ENCODE data around the gene ZNF862. TPM values are rescaled to one million over a fixed set of nuclear protein-coding genes. Genes with fewer than 3 reads are reported as not detected.

Gene ZNF862
- total and polyA plus RNA-seq, 2 donors (not counting 3 experiments of a cell fraction or from before 2014, with no cell fraction given) = 10.8 to 14.7 TPM

DNA sequence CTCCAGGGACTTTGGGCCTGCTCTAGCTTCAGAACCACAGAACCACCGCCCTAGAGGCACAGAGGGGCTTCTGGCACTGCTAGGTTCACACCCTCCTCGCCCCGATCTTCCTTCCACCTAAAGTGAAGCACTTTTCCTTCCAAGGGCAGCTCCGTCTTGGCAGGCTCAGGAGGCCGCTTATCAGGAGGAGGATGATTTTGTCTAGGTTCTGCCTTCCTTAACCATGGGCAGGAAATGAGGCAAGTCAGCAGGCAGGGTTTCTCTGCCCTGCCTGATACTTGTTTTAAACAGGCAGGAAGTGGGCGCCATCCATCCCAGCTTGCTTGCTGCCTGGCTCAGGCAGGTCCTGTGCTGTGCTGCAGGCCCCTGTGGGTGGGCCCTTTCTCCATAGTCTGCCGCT, 27.3 kb downstream of the ZNF862 start:
- FAIRE-seq (no peak), DNase-seq (ENCODE audit: low read depth, low spot score) (peak; percentile 14)
- H3K9ac ChIP-seq (replicated peaks; ENCODE audit: extremely low read depth, insufficient read depth, low read length) = no peak overlapping the region
- no peaks in the 10 kb centered on the region for H3K9me1 ChIP-seq (replicated peaks; ENCODE audit: control insufficient read depth, extremely low read depth, insufficient read depth, low read length)
- peaks cover 0 to 2% of the 10 kb centered on the region in 2 experiments for H3K36me3 ChIP-seq (ENCODE audit: control insufficient read depth in 2 of 2, extremely low read depth in 1 of 2, insufficient read depth in 2 of 2, low read length in 2 of 2)
- no peak overlapping the region for H3K4me3 ChIP-seq (replicated peaks in 1 of 3; ENCODE audit: insufficient read depth in 1 of 3, low read depth in 1 of 3, low read length in 3 of 3)
- dilution Hi-C loops (cut with MboI; ENCODE audit: extremely low pct_ligation_motif_present, low sequenced_read_pairs) = no loop called here
- no peaks in the 10 kb centered on the region for H3K27me3 ChIP-seq (ENCODE audit: control insufficient read depth in 2 of 2, insufficient read depth in 2 of 2, low read length in 2 of 2)
- no peak overlapping the region for H3K27ac ChIP-seq (ENCODE audit: insufficient read depth, low read depth, low read length)
- POLR2A ChIA-PET = no interaction called here
- no peak overlapping the region for H3K4me2 ChIP-seq (ENCODE audit: insufficient read depth, low read length)
- BruUV-seq (replicated peaks) = no TSS peak
- intact Hi-C loops (cut with micrococcal nuclease) = no loop called here
- H4K20me1 ChIP-seq (replicated peaks; ENCODE audit: control insufficient read depth, extremely low read depth, insufficient read depth, low read length) = no peaks in the 10 kb centered on the region
- peaks cover 4% of the 10 kb centered on the region for H3K4me1 ChIP-seq (ENCODE audit: control insufficient read depth, extremely low read depth, insufficient read depth, low read length)
- no peaks in the 10 kb centered on the region for H3K9me3 ChIP-seq (replicated peaks; ENCODE audit: control insufficient read depth, insufficient read depth, low read length)
- TF ChIP-seq EZH2 (IDR thresholded peaks at IDR 0.05; ENCODE audit: borderline replicate concordance, low read depth, low read length, severe bottlenecking) = no peak
- TF ChIP-seq, protein P1, sequence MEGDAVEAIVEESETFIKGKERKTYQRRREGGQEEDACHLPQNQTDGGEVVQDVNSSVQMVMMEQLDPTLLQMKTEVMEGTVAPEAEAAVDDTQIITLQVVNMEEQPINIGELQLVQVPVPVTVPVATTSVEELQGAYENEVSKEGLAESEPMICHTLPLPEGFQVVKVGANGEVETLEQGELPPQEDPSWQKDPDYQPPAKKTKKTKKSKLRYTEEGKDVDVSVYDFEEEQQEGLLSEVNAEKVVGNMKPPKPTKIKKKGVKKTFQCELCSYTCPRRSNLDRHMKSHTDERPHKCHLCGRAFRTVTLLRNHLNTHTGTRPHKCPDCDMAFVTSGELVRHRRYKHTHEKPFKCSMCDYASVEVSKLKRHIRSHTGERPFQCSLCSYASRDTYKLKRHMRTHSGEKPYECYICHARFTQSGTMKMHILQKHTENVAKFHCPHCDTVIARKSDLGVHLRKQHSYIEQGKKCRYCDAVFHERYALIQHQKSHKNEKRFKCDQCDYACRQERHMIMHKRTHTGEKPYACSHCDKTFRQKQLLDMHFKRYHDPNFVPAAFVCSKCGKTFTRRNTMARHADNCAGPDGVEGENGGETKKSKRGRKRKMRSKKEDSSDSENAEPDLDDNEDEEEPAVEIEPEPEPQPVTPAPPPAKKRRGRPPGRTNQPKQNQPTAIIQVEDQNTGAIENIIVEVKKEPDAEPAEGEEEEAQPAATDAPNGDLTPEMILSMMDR (IDR thresholded peaks at IDR 0.05; ENCODE audit: extremely low read depth in 1 of 2, insufficient read depth in 1 of 2, low read depth in 1 of 2, low read length in 2 of 2) = no peak
- no peak for TF ChIP-seq GATA2 (IDR thresholded peaks at IDR 0.05; ENCODE audit: insufficient read depth, insufficient read length, low read depth, low read length)
- TF ChIP-seq POLR2A (IDR thresholded peaks at IDR 0.05; ENCODE audit: low read depth, low read length) = no peak
- no peak for TF ChIP-seq FOS (IDR thresholded peaks at IDR 0.05; ENCODE audit: borderline replicate concordance, insufficient read depth, low read length)
- TF ChIP-seq POLR2AphosphoS5 (IDR thresholded peaks at IDR 0.05; ENCODE audit: insufficient read depth, low read depth, low read length) = no peak
- TF ChIP-seq MAX (IDR thresholded peaks at IDR 0.05; ENCODE audit: insufficient read depth, insufficient read length) = no peak
- TF ChIP-seq JUN (IDR thresholded peaks at IDR 0.05; ENCODE audit: borderline replicate concordance, insufficient read depth, insufficient read length, low read depth) = no peak
- TF ChIP-seq MYC (IDR thresholded peaks at IDR 0.05; ENCODE audit: low read depth, low read length) = no peak
- H3K79me2 ChIP-seq (ENCODE audit: control insufficient read depth, insufficient read depth, low read length) = no peaks in the 10 kb centered on the region
- H2AFZ ChIP-seq (ENCODE audit: low read depth, low read length) = peak overlapping the region; percentile 74
- CTCF ChIA-PET = interaction anchor here (0.8 kb wide), 1 partner anchor 16 kb away, joined by 3 read pairs; no protein-coding TSS in a partner anchor

Data from endothelial cell of umbilical vein (primary cell).